RWPE2 (cell line): ENCODE measurements around the gene MYOC.

Source experiments
- ATAC-seq: fragments of 200-7000 bp; cut with Tn5 transposase; 3 replicates; pipeline ENCODE4 v1.9.1; 2021; ENCODE audit warnings: low read depth
- DNase-seq: peaks from one replicate; pipeline ENCODE4 v3.0.0-alpha.2; 2020; ENCODE audit warnings: low spot score
- H3K27ac ChIP-seq: fragments of 450-650 bp; 2 replicates; pipeline ENCODE4 v1.5.1; 2017; ENCODE audit warnings: mild to moderate bottlenecking; ENCODE audit not compliant: poor library complexity, severe bottlenecking
- H3K27me3 ChIP-seq: fragments of 250-450 bp; sonication (Bioruptor Pico); 2 replicates; pipeline ENCODE4 v1.5.1; 2021; ENCODE audit warnings: mild to moderate bottlenecking, moderate library complexity; ENCODE audit not compliant: insufficient read depth, poor library complexity, severe bottlenecking
- H3K36me3 ChIP-seq: fragments of 250-450 bp; sonication (Bioruptor Pico); 2 replicates; pipeline ENCODE4 v1.5.1; 2020; ENCODE audit warnings: low read depth, mild to moderate bottlenecking, moderate library complexity
- H3K4me1 ChIP-seq: fragments of 250-450 bp; sonication (Bioruptor Pico); 2 replicates; pipeline ENCODE4 v1.5.1; 2021; ENCODE audit warnings: mild to moderate bottlenecking, moderate library complexity; ENCODE audit not compliant: insufficient read depth, poor library complexity, severe bottlenecking
- H3K4me3 ChIP-seq: fragments of 250-450 bp; sonication (Bioruptor Pico); 2 replicates; pipeline ENCODE4 v1.5.1; 2021; ENCODE audit warnings: mild to moderate bottlenecking, moderate library complexity; ENCODE audit not compliant: severe bottlenecking
- H3K9me3 ChIP-seq: fragments of 250-450 bp; sonication (Bioruptor Pico); 2 replicates; pipeline ENCODE4 v1.5.1; 2021; ENCODE audit warnings: mild to moderate bottlenecking, moderate library complexity; ENCODE audit not compliant: severe bottlenecking
- TF ChIP-seq, protein P1 (sequence below): fragments of 450-650 bp; IDR thresholded peaks from one replicate; pipeline ENCODE4 v1.5.1; 2017; ENCODE audit warnings: mild to moderate bottlenecking, moderate library complexity; ENCODE audit not compliant: poor library complexity, severe bottlenecking

Gene MYOC

DNA sequence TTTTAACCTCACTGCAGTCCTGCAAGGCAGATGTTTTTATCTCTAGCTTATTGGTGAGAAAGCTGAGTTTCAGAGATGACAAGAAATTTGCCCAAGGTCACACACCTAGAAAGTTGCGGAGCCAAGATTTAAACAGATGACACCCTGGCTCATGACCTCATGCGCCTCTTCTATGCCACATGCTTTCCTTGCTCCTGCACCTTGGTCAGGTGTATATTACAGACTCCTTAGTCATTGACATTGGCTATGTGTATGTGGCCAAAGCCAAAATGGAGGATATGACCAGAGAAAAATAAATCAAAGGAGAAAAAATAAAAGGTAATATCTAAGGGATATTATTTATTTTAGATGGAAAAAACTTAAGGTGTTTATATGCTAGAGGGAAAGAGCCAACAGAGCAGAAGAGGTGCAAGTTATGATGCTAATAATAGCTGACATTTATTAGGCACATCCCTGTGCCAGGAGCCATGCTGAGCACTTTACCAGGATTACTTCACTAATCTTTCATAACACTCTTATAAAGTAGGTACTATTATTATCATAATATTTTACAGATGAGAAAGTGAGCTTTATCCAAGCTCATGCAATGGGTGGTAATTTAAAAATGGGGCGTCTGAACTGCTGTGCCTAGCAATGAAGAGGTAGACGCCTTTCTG is 13.8 kb upstream of the MYOC start:
- no peak overlapping the region for H3K27ac ChIP-seq
- H3K27me3 ChIP-seq, result no peaks in the 10 kb centered on the region
- no peaks in the 10 kb centered on the region for H3K9me3 ChIP-seq
- TF ChIP-seq, protein P1, sequence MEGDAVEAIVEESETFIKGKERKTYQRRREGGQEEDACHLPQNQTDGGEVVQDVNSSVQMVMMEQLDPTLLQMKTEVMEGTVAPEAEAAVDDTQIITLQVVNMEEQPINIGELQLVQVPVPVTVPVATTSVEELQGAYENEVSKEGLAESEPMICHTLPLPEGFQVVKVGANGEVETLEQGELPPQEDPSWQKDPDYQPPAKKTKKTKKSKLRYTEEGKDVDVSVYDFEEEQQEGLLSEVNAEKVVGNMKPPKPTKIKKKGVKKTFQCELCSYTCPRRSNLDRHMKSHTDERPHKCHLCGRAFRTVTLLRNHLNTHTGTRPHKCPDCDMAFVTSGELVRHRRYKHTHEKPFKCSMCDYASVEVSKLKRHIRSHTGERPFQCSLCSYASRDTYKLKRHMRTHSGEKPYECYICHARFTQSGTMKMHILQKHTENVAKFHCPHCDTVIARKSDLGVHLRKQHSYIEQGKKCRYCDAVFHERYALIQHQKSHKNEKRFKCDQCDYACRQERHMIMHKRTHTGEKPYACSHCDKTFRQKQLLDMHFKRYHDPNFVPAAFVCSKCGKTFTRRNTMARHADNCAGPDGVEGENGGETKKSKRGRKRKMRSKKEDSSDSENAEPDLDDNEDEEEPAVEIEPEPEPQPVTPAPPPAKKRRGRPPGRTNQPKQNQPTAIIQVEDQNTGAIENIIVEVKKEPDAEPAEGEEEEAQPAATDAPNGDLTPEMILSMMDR, result no peak
- DNase-seq (no peak), ATAC-seq (no peak)
- no peaks in the 10 kb centered on the region for H3K4me1 ChIP-seq
- no peaks in the 10 kb centered on the region for H3K36me3 ChIP-seq
- H3K4me3 ChIP-seq, result no peak overlapping the region

DNA sequence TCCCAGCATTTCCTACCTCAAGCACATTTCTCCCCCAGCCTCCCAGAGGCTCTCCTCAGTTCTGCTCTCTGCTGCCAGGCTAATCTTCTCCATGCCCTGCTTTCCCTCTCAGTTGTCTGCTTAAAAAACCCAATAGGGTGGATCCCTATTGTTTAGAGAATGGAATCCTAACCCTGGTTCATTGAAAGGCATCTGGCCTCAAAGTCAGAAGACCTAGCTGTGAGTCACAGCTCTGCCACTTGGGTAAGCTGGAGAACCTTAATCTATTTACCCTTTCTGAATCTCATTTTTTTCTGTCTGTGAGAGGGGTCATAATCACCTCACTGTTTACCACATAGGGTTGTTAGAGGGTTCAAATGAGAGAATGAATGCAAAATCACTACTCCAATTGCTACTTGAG is 12.5 kb upstream of the MYOC start:
- Histone ChIP-seq H3K27me3 (no peaks in the 10 kb centered on the region), H3K36me3 (no peaks in the 10 kb centered on the region), H3K4me3 (no peak overlapping the region), H3K9me3 (no peaks in the 10 kb centered on the region), H3K27ac (no peak overlapping the region), H3K4me1 (no peaks in the 10 kb centered on the region)
- TF ChIP-seq, protein P1, result no peak
- DNase-seq (no peak), ATAC-seq (no peak)

DNA sequence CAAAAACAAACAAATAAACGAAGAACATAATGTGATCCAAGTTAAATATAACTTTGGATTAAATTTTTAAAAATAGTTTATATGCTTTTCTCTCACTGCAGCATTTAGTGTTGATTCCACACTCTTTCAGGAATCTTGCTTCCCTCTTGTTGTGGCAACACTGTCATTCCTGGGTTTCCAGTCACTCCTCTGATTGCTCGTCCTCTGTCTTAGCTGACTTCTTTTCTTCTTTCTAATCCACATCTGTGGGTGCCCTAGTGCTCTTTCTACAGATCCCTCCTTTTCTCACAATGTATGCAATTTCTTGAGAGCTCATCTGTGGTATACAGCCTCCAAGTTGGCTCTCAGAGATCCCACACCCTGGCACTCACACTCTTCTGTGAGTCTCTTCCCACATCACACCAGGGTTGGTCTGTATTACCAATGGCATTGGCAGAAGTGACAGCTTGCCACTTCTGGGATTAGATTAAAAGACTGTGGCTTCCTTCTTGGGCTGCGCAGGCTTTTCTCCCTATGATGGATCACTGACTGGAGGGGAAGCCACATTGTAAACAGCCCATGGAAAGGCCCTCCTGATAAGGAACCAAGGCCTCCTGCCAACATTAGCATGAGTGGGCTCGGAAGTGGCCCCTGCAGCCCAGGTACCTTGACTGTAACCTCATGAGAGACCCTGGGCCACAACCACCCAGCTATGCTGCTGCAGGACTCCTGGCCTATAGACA is 11.5 kb upstream of the MYOC start:
- H3K27ac ChIP-seq, result no peak overlapping the region
- no peaks in the 10 kb centered on the region for H3K27me3 ChIP-seq
- no peak for DNase-seq
- H3K36me3 ChIP-seq, result no peaks in the 10 kb centered on the region
- TF ChIP-seq, protein P1, result no peak
- no peak overlapping the region for H3K4me3 ChIP-seq
- no peaks in the 10 kb centered on the region for H3K4me1 ChIP-seq
- no peaks in the 10 kb centered on the region for H3K9me3 ChIP-seq
- no peak for ATAC-seq

DNA sequence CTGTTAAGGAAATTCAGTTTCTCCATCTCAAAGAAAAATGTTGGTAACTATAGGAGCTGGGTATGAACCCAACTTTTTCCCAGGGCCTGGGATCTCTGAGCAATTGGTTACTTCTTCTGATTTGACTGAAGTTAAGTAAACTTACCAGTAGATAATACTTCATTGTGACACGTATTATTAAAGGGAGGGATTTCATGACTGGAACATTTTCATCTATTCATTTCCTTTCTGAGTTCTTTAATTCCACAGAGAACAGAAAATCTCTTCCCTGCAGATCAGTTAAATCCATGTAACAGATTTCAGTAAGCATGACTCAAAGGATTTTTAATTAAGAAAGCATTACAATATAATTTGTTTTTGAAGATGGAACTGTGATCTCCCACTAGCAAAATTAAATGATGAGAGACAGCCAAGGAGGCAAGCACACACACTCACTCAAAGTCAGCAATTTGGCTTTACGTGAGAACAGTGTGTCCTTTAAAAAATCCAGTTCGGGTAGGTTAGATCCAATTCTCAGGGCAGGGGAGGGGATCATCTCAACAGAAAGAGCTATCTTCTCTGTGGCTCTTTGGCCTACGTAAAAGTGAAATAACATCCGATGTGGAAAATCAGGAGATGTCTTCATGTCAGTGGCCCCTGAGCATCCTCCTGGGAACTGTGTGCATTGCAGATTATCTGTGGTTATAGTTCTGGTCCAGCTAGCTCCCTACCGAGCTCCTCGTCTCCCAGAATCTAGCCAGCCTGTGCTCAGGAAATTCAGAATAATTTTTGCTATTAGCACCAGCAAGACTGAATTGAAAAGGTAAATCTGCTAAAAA is 10.8 kb upstream of the MYOC start:
- ATAC-seq, result no peak
- H3K9me3 ChIP-seq, result no peaks in the 10 kb centered on the region
- DNase-seq, result no peak
- no peaks in the 10 kb centered on the region for H3K36me3 ChIP-seq
- no peaks in the 10 kb centered on the region for H3K27me3 ChIP-seq
- no peak overlapping the region for H3K27ac ChIP-seq
- H3K4me1 ChIP-seq, result no peaks in the 10 kb centered on the region
- H3K4me3 ChIP-seq, result no peak overlapping the region
- TF ChIP-seq, protein P1, result no peak
